Lung (tissue), 12 donors: ENCODE data around the gene IL4R. TPM values are rescaled to one million over a fixed set of nuclear protein-coding genes. Genes with fewer than 3 reads are reported as not detected.
A peak's percentile ranks its signal among the peaks of the same experiment; 100 is the strongest.

Experiments used
- ATAC-seq: fragments of 200-7000 bp; cut with Tn5 transposase; one replicate; pipeline ENCODE4 v1.9.1; 2020; ENCODE audit warnings: moderate number of reproducible peaks; ENCODE audit not compliant: insufficient read depth, low FRiP score
- DNase-seq, 3 donors: peaks; one replicate each; pipeline ENCODE4 v3.0.0-alpha.2; 2013 to 2017
- H3K27ac ChIP-seq, 2 donors: one replicate each; pipeline ENCODE4 v1.5.1; 2013; ENCODE audit warnings: mild to moderate bottlenecking in 2 of 2, moderate library complexity in 2 of 2, control low read depth in 1 of 2, inconsistent platforms in 1 of 2, low read depth in 1 of 2, low read length in 1 of 2
- H3K27me3 ChIP-seq, 3 donors: one replicate each; pipeline ENCODE4 v1.5.1; 2013; ENCODE audit warnings: low read length in 2 of 3; ENCODE audit not compliant: control insufficient read depth in 3 of 3, insufficient read depth in 3 of 3
- H3K36me3 ChIP-seq, 4 donors: one replicate each; pipeline ENCODE4 v1.5.1; 2013; ENCODE audit warnings: low read length in 4 of 4, mild to moderate bottlenecking in 1 of 4, moderate library complexity in 1 of 4; ENCODE audit not compliant: control insufficient read depth in 4 of 4, insufficient read depth in 4 of 4
- H3K4me1 ChIP-seq, 5 donors: one replicate each; pipeline ENCODE4 v1.5.1; 2013; ENCODE audit warnings: low read length in 5 of 5, mild to moderate bottlenecking in 2 of 5, moderate library complexity in 1 of 5; ENCODE audit not compliant: control insufficient read depth in 5 of 5, insufficient read depth in 5 of 5
- H3K4me3 ChIP-seq: one replicate; pipeline ENCODE4 v1.5.1; 2013; ENCODE audit warnings: mild to moderate bottlenecking, control low read depth, moderate library complexity
- H3K9ac ChIP-seq, 2 donors: one replicate each; pipeline ENCODE4 v1.5.1; 2013; ENCODE audit warnings: low read length in 2 of 2, control low read depth in 1 of 2; ENCODE audit not compliant: insufficient read depth in 1 of 2
- H3K9me3 ChIP-seq, 4 donors: one replicate each; pipeline ENCODE4 v1.5.1; 2013; ENCODE audit warnings: low read length in 3 of 4, mild to moderate bottlenecking in 1 of 4, moderate library complexity in 1 of 4; ENCODE audit not compliant: control insufficient read depth in 4 of 4, insufficient read depth in 3 of 4
- CTCF ChIP-seq: IDR thresholded peaks from 2 replicates; pipeline ENCODE4 v1.5.1; 2012; ENCODE audit warnings: mild to moderate bottlenecking; ENCODE audit errors: control extremely low read depth, extremely low read depth
- WGBS, 2 donors: extraction: QIAGEN DNeasy Blood & Tissue Kit; methylation state at CpG; one replicate each; pipeline ENCODE4 v1.1.7; 2013; 5-methylcytosine and 5-hydroxymethylcytosine counted together
- polyA plus RNA-seq, 2 donors: library from polyadenylated mRNA; stranded (reverse); fragments of 200-250 nt; gene quantifications; one replicate each; pipeline ENCODE4 v1.2.1, GENCODE V29; 2013
- total RNA-seq, 2 donors: library from RNA; depleted of rRNA in 1 of 2; stranded (reverse); fragments of >200 nt in 1 of 2; gene quantifications; one replicate each; pipeline ENCODE4 v1.2.1, GENCODE V29; 2014 to 2021
- donor health status: control.
- donor health status: control.
- donor health status: Bipolar disorder and iron deficiency.
- donor health status: healthy.
- donor health status: DM: yes; HTN: yes; CAD: no.

IL4R gene
- total and polyA plus RNA-seq, 4 donors = 61.3 to 175 (median 114) TPM

- 81 to 92% methylated on average over 7 of the region's 7 CpGs for WGBS, 2 donors
- Histone ChIP-seq H3K27ac (no peak overlapping the region), H3K36me3 (no peaks in the 10 kb centered on the region), H3K27me3 (no peaks in the 10 kb centered on the region), H3K9me3 (no peaks in the 10 kb centered on the region), H3K4me1 (peaks cover 0 to 4% (median 0%) of the 10 kb centered on the region in 5 donors), H3K4me3 (no peak overlapping the region), H3K9ac (no peak overlapping the region)
- no peak for TF ChIP-seq CTCF
- DNase-seq (no peak), ATAC-seq (no peak)
These were observed 28.7 kb upstream of the IL4R start for GRCh38 chr16:27284865-27285675.

- DNase-seq = no peak
- Histone ChIP-seq H3K36me3 (no peaks in the 10 kb centered on the region), H3K4me1 (peaks cover 0 to 4% (median 0%) of the 10 kb centered on the region in 5 donors), H3K27me3 (no peaks in the 10 kb centered on the region), H3K9ac (no peak overlapping the region), H3K4me3 (no peak overlapping the region), H3K27ac (no peak overlapping the region), H3K9me3 (no peaks in the 10 kb centered on the region)
- no peak for TF ChIP-seq CTCF
- ATAC-seq = peak; percentile 67
- 67 to 75% methylated on average over 6 of the region's 6 CpGs for WGBS, 2 donors
These were observed 28.0 kb upstream of the IL4R start for GRCh38 chr16:27285676-27286196.

GRCh38 chr16:27286451-27286850 is 27.3 kb upstream of the IL4R start:
- ATAC-seq = peak; percentile 67
- no peak for DNase-seq
- Histone ChIP-seq H3K4me1 (peaks cover 0 to 4% (median 0%) of the 10 kb centered on the region in 5 donors), H3K9me3 (no peaks in the 10 kb centered on the region), H3K9ac (no peak overlapping the region), H3K27me3 (no peaks in the 10 kb centered on the region), H3K4me3 (no peak overlapping the region), H3K36me3 (no peaks in the 10 kb centered on the region), H3K27ac (no peak overlapping the region)
- 46 to 49% methylated on average over 4 of the region's 4 CpGs for WGBS, 2 donors
- no peak for TF ChIP-seq CTCF
